Stomach (tissue), 9 donors: ENCODE measurements around the gene HCN1. TPM values are rescaled to one million over a fixed set of nuclear protein-coding genes. Genes with fewer than 3 reads are reported as not detected.

Source experiments
- DNase-seq, 2 donors: peaks; one replicate each; pipeline versions ENCODE4 v3.0.0 to v3.0.0-alpha.2; 2013 to 2019
- H3K27ac ChIP-seq, 5 donors: fragments of 200-600 bp in 4 of 5; sonication (generic) in 4 of 5; one replicate each; pipeline ENCODE4 v1.5.1; 2013 to 2019; ENCODE audit warnings: mild to moderate bottlenecking in 1 of 5, moderate library complexity in 1 of 5
- H3K27me3 ChIP-seq, 3 donors: fragments of 200-600 bp; sonication (generic); one replicate each; pipeline ENCODE4 v1.5.1; 2017 to 2019; ENCODE audit warnings: mixed run types in 1 of 3
- H3K36me3 ChIP-seq, 4 donors: fragments of 200-600 bp; sonication (generic); 1 replicate in 3 of 4; 2 replicates in 1 of 4; pipeline ENCODE4 v1.5.1; 2016 to 2019
- H3K4me1 ChIP-seq, 4 donors: fragments of 200-600 bp; sonication (generic); one replicate each; pipeline ENCODE4 v1.5.1; 2016 to 2019
- H3K4me3 ChIP-seq, 4 donors: fragments of 200-600 bp; sonication (generic) in 3 of 4; one replicate each; pipeline ENCODE4 v1.5.1; 2016 to 2019; ENCODE audit warnings: mild to moderate bottlenecking in 1 of 4
- H3K9me3 ChIP-seq, 4 donors: fragments of 200-600 bp; sonication (generic); one replicate each; pipeline ENCODE4 v1.5.1; 2016 to 2019
- EP300 ChIP-seq: sonication (generic); formaldehyde crosslinking; IDR thresholded peaks from one replicate; pipeline ENCODE4 v1.6.1; 2017; ENCODE audit warnings: antibody characterized with exemption
- POLR2A ChIP-seq, 4 donors: fragments of 450-650 bp; IDR thresholded peaks; one replicate each; pipeline ENCODE4 v1.6.1; 2016; ENCODE audit warnings: antibody characterized with exemption in 4 of 4, control low read depth in 2 of 4, mild to moderate bottlenecking in 1 of 4, moderate library complexity in 1 of 4
- POLR2AphosphoS5 ChIP-seq, 3 donors: sonication (generic); formaldehyde crosslinking; IDR thresholded peaks; one replicate each; pipeline ENCODE4 v1.6.1; 2016; ENCODE audit warnings: antibody characterized with exemption in 3 of 3
- WGBS, 5 donors: extraction: QIAGEN DNeasy Blood & Tissue Kit in 3 of 5; methylation state at CpG; one replicate each; pipeline versions ENCODE4 v1.1.5 to v1.1.7; 2013 to 2018; 5-methylcytosine and 5-hydroxymethylcytosine counted together
- intact Hi-C: fragments of 100-400 bp; cut with DNase I; formaldehyde crosslinking; loops from one replicate; pipeline ENCODE4 v1.15.1; 2023; ENCODE audit warnings: low total_unique reads
- polyA plus RNA-seq, 3 donors: library from polyadenylated mRNA; stranded (reverse); fragments of 200-250 nt; gene quantifications; one replicate each; pipeline ENCODE4 v1.2.3, GENCODE V29; 2013
- total RNA-seq, 5 donors: library from RNA; depleted of rRNA; stranded (reverse); fragments of >200 nt; gene quantifications; one replicate each; pipeline versions ENCODE4 v1.1.0 to v1.2.3, GENCODE V29; 2014 to 2016
- TF ChIP-seq, protein P1 (sequence below), 7 experiments: fragments of 450-650 bp in 4 of 7; fragments of 200-600 bp in 3 of 7; sonication (generic) in 3 of 7; IDR thresholded peaks; one replicate each; pipeline ENCODE4 v1.5.1; 2016 to 2019; ENCODE audit warnings: antibody characterized with exemption in 7 of 7, control low read depth in 2 of 7, mild to moderate bottlenecking in 1 of 7
- donor health status: healthy with polysubstance abuse.
- donor health status: Bipolar disorder and iron deficiency.
- donor health status: healthy.

The HCN1 gene
- total and polyA plus RNA-seq, 8 donors: 0.03 to 0.92 (median 0.29) TPM; not detected in 5

GRCh38 chr5:45410304-45410995, 285.7 kb downstream of the HCN1 start:
- 52 to 69% (median 64%) methylated on average over 3 of the region's 3 CpGs for WGBS, 5 donors
- intact Hi-C loops: no loop called here
- no peak overlapping the region for H3K4me3 ChIP-seq

GRCh38 chr5:45408067-45408466, 288.1 kb downstream of the HCN1 start:
- Histone ChIP-seq H3K4me1 (no peaks in the 10 kb centered on the region), H3K4me3 (no peak overlapping the region), H3K36me3 (no peaks in the 10 kb centered on the region), H3K27ac (no peak overlapping the region), H3K9me3 (no peaks in the 10 kb centered on the region), H3K27me3 (no peaks in the 10 kb centered on the region)
- intact Hi-C loops: no loop called here
- no peak for DNase-seq
- TF ChIP-seq EP300 (no peak), POLR2AphosphoS5 (IDR thresholded peaks at IDR 0.05) (no peak)
- WGBS, 5 donors: 64 to 89% (median 77%) methylated on average over 2 of the region's 2 CpGs

More at GRCh38 chr5:45410304-45410995, 285.7 kb downstream of the HCN1 start:
- no peak for DNase-seq
- Histone ChIP-seq H3K27me3 (no peaks in the 10 kb centered on the region), H3K27ac (no peak overlapping the region), H3K36me3 (no peaks in the 10 kb centered on the region), H3K9me3 (no peaks in the 10 kb centered on the region), H3K4me1 (no peaks in the 10 kb centered on the region)
- TF ChIP-seq POLR2A (IDR thresholded peaks at IDR 0.05) (no peak), EP300 (no peak), POLR2AphosphoS5 (IDR thresholded peaks at IDR 0.05) (no peak)
- TF ChIP-seq, protein P1, sequence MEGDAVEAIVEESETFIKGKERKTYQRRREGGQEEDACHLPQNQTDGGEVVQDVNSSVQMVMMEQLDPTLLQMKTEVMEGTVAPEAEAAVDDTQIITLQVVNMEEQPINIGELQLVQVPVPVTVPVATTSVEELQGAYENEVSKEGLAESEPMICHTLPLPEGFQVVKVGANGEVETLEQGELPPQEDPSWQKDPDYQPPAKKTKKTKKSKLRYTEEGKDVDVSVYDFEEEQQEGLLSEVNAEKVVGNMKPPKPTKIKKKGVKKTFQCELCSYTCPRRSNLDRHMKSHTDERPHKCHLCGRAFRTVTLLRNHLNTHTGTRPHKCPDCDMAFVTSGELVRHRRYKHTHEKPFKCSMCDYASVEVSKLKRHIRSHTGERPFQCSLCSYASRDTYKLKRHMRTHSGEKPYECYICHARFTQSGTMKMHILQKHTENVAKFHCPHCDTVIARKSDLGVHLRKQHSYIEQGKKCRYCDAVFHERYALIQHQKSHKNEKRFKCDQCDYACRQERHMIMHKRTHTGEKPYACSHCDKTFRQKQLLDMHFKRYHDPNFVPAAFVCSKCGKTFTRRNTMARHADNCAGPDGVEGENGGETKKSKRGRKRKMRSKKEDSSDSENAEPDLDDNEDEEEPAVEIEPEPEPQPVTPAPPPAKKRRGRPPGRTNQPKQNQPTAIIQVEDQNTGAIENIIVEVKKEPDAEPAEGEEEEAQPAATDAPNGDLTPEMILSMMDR (IDR thresholded peaks at IDR 0.05): no peak

GRCh38 chr5:45402804-45403455, 293.2 kb downstream of the HCN1 start:
- H3K36me3 ChIP-seq: no peaks in the 10 kb centered on the region
- DNase-seq: no peak
- H3K4me1 ChIP-seq: no peaks in the 10 kb centered on the region
- H3K4me3 ChIP-seq: no peak overlapping the region
- intact Hi-C loops: no loop called here
- TF ChIP-seq, protein P1 (IDR thresholded peaks at IDR 0.05): no peak
- TF ChIP-seq POLR2A (IDR thresholded peaks at IDR 0.05): no peak
- TF ChIP-seq POLR2AphosphoS5 (IDR thresholded peaks at IDR 0.05): no peak
- no peak for TF ChIP-seq EP300
- H3K27ac ChIP-seq: no peak overlapping the region
- WGBS, 5 donors: 68 to 92% (median 77%) methylated on average over 1 of the region's 1 CpG
- H3K9me3 ChIP-seq: no peaks in the 10 kb centered on the region
- H3K27me3 ChIP-seq: no peaks in the 10 kb centered on the region

DNA sequence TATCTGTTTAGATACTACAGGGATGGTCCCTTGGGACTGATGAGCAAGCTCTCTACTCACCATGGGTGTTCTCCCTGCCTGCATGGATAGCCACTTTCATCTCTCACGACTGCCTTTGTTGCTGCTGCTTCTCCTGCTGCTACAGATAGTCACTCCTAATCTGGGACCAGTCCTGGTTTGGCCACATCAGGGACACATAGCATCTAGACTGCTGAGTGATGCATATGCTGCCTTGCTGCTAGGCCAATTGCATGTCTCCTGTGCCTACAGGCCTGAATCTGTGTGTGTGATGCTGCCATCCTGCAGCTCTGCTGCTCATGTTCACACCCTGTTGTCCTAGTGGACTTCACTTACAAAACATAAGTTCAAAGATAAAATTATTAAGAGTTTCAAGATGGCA, 297.1 kb downstream of the HCN1 start:
- WGBS, 5 donors: 13 to 44% (median 24%) methylated on average over 1 of the region's 1 CpG
- no peak for DNase-seq
- Histone ChIP-seq H3K36me3 (no peaks in the 10 kb centered on the region), H3K4me3 (no peak overlapping the region), H3K27me3 (no peaks in the 10 kb centered on the region), H3K27ac (no peak overlapping the region), H3K4me1 (no peaks in the 10 kb centered on the region), H3K9me3 (peaks cover 0 to 3% (median 0%) of the 10 kb centered on the region in 4 donors)
- TF ChIP-seq POLR2A (IDR thresholded peaks at IDR 0.05) (no peak), POLR2AphosphoS5 (IDR thresholded peaks at IDR 0.05) (no peak), EP300 (no peak)
- TF ChIP-seq, protein P1 (IDR thresholded peaks at IDR 0.05): no peak
- intact Hi-C loops: no loop called here
